T-helper 22 cell (primary cell): ENCODE measurements around the gene JAG2.

ENCODE experiments used
- DNase-seq: peaks from one replicate; pipeline ENCODE4 v3.0.0-alpha.2; 2020; ENCODE audit warnings: low read depth

Gene JAG2

GRCh38 chr14:105181549-105182295, 13.1 kb upstream of the JAG2 start:
- no peak for DNase-seq

GRCh38 chr14:105180592-105181548, 12.3 kb upstream of the JAG2 start, which contains the start of gene NUDT14:
NUDT14 (minus strand) TSS chr14:105181312; CDS start chr14:105181209, 103 bp downstream.
- DNase-seq: peak; percentile 73

GRCh38 chr14:105179191-105179590, 10.6 kb upstream of the JAG2 start:
- DNase-seq: no peak

- DNase-seq: no peak
Observed at GRCh38 chr14:105178868-105179140, 10.2 kb upstream of the JAG2 start.

- DNase-seq: no peak
Observed at GRCh38 chr14:105178069-105178867, 9.7 kb upstream of the JAG2 start.

GRCh38 chr14:105177082-105177481, 8.5 kb upstream of the JAG2 start:
- no peak for DNase-seq

- no peak for DNase-seq
Observed at GRCh38 chr14:105176513-105176912, 7.9 kb upstream of the JAG2 start.

GRCh38 chr14:105173901-105174894, 5.6 kb upstream of the JAG2 start:
- DNase-seq: peak; percentile 23

- DNase-seq: no peak
Observed at GRCh38 chr14:105173145-105173544, 4.6 kb upstream of the JAG2 start.

GRCh38 chr14:105172476-105172875, 3.9 kb upstream of the JAG2 start:
- DNase-seq: no peak

GRCh38 chr14:105171004-105171673, 2.6 kb upstream of the JAG2 start:
- DNase-seq: no peak

- no peak for DNase-seq
Observed at GRCh38 chr14:105169776-105170655, 1.4 kb upstream of the JAG2 start.

GRCh38 chr14:105168979-105169507, 467 bp upstream of the JAG2 start:
- peak; percentile 29 for DNase-seq

- no peak for DNase-seq
Observed at GRCh38 chr14:105168093-105168420, 519 bp downstream of the JAG2 start.

GRCh38 chr14:105167303-105168092, 1.1 kb downstream of the JAG2 start:
- DNase-seq: no peak

- DNase-seq: no peak
Observed at GRCh38 chr14:105166571-105167302, 1.8 kb downstream of the JAG2 start.

GRCh38 chr14:105165761-105166485, 2.7 kb downstream of the JAG2 start:
- no peak for DNase-seq
